SK-N-DZ (cell line): ENCODE data around the gene GP9.
"Not testable (repeated sequence)": the region's sequence is repeated elsewhere in the genome, so short reads cannot be mapped to it uniquely, and the experiment has no call there.

ENCODE experiments used
- DNase-seq: peaks from one replicate; pipeline ENCODE4 v3.0.0-alpha.2; 2015; ENCODE audit warnings: low spot score

GP9 gene

DNA sequence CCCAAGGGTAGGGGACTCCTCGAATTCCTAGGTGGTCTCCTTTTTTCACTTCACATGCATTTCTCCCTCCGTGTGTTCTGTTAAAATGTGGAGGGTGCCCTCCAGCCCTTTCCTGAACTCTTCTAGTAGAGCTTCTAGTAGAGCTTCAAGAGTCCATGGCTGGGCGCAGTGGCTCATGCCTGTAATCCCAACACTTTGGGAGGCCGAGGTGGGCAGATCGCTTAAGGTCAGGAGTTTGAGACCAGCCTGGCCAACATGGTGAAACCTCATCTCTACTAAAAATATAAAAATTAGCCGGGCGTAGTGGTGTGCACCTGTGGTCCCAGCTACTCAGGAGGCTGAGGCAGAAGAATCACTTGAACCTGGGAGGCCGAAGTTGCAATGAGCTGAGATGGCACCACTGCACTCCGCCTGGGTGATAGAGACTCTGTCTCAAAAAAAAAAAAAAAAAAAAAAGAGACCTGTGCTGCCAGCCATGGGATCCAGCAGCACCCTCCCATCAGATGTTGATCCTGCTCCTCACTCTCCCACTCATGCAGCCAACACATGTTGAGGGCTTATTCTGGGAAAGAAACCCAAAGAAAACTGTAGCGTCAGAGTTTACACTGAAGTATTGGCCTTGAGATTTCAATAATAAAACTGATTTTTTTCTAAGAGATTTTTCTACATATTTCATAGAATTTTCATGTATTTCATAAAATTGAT lies 50.6 kb downstream of the GP9 start:
- not testable (repeated sequence) for DNase-seq
